Esophagus (tissue), 2 donors: ENCODE results near the gene C5orf15. TPM values are rescaled to one million over a fixed set of nuclear protein-coding genes. Genes with fewer than 3 reads are reported as not detected.
"Not testable (repeated sequence)": the region's sequence is repeated elsewhere in the genome, so short reads cannot be mapped to it uniquely, and the experiment has no call there.

Experiments used
- H3K27ac ChIP-seq, 2 donors: one replicate each; pipeline ENCODE4 v1.5.1; 2013; ENCODE audit warnings: low read depth in 2 of 2, mild to moderate bottlenecking in 2 of 2, inconsistent platforms in 1 of 2, low read length in 1 of 2, moderate library complexity in 1 of 2
- H3K27me3 ChIP-seq, 2 donors: one replicate each; pipeline ENCODE4 v1.6.1; 2013; ENCODE audit warnings: low read length in 2 of 2, control low read depth in 1 of 2, mild to moderate bottlenecking in 1 of 2; ENCODE audit not compliant: insufficient read depth in 2 of 2, control insufficient read depth in 1 of 2
- H3K36me3 ChIP-seq, 2 donors: one replicate each; pipeline ENCODE4 v1.6.1; 2013; ENCODE audit warnings: low read length in 1 of 2; ENCODE audit not compliant: control insufficient read depth in 2 of 2, insufficient read depth in 2 of 2
- H3K4me1 ChIP-seq, 2 donors: one replicate each; pipeline ENCODE4 v1.6.1; 2013; ENCODE audit warnings: low read length in 1 of 2; ENCODE audit not compliant: control insufficient read depth in 2 of 2, insufficient read depth in 2 of 2
- H3K4me3 ChIP-seq, 2 donors: one replicate each; pipeline ENCODE4 v1.5.1; 2013; ENCODE audit warnings: low read length in 2 of 2, mild to moderate bottlenecking in 2 of 2, low read depth in 1 of 2, moderate library complexity in 1 of 2
- H3K9me3 ChIP-seq, 2 donors: one replicate each; pipeline ENCODE4 v1.6.1; 2013; ENCODE audit warnings: mild to moderate bottlenecking in 2 of 2, low read depth in 1 of 2, low read length in 1 of 2, moderate library complexity in 1 of 2; ENCODE audit not compliant: control insufficient read depth in 2 of 2, insufficient read depth in 1 of 2
- WGBS, 2 donors: extraction: QIAGEN DNeasy Blood & Tissue Kit; methylation state at CpG; one replicate each; pipeline ENCODE4 v1.1.7; 2013; 5-methylcytosine and 5-hydroxymethylcytosine counted together
- polyA plus RNA-seq, 2 donors: library from polyadenylated mRNA; stranded (reverse); fragments of 200-250 nt; gene quantifications; one replicate each; pipeline ENCODE4 v1.2.3, GENCODE V29; 2013
- donor health status: healthy with polysubstance abuse.
- donor health status: Bipolar disorder and iron deficiency.

Gene C5orf15
- polyA plus RNA-seq, 2 donors: 8.3 to 14.9 TPM

- no peaks in the 10 kb centered on the region for H3K36me3 ChIP-seq
- H3K4me1 ChIP-seq: no peaks in the 10 kb centered on the region
- H3K27me3 ChIP-seq: no peaks in the 10 kb centered on the region
- H3K27ac ChIP-seq: no peak overlapping the region
- H3K9me3 ChIP-seq: no peaks in the 10 kb centered on the region
- WGBS, 2 donors: 94 to 98% methylated on average over 10 of the region's 10 CpGs
- H3K4me3 ChIP-seq: no peak overlapping the region
These were observed 2.3 kb downstream of the C5orf15 start for GRCh38 chr5:133966090-133966489.

- H3K27ac ChIP-seq: no peak overlapping the region
- H3K27me3 ChIP-seq: no peaks in the 10 kb centered on the region
- WGBS, 2 donors: 92 to 94% methylated on average over 2 of the region's 2 CpGs
- H3K9me3 ChIP-seq: no peaks in the 10 kb centered on the region
- H3K36me3 ChIP-seq: no peaks in the 10 kb centered on the region
- H3K4me1 ChIP-seq: no peaks in the 10 kb centered on the region
- no peak overlapping the region for H3K4me3 ChIP-seq
These were observed 4.8 kb downstream of the C5orf15 start for GRCh38 chr5:133963493-133964128.

GRCh38 chr5:133962801-133963476, 5.5 kb downstream of the C5orf15 start:
- Histone ChIP-seq H3K4me1 (no peaks in the 10 kb centered on the region), H3K4me3 (no peak overlapping the region), H3K27me3 (no peaks in the 10 kb centered on the region), H3K36me3 (no peaks in the 10 kb centered on the region), H3K27ac (no peak overlapping the region), H3K9me3 (no peaks in the 10 kb centered on the region)
- 65 to 70% methylated on average over 2 of the region's 2 CpGs for WGBS, 2 donors

- Histone ChIP-seq H3K9me3 (no peaks in the 10 kb centered on the region), H3K36me3 (peaks cover 0 to 4% of the 10 kb centered on the region in 2 donors), H3K4me1 (no peaks in the 10 kb centered on the region), H3K4me3 (no peak overlapping the region), H3K27me3 (no peaks in the 10 kb centered on the region), H3K27ac (no peak overlapping the region)
- WGBS, 2 donors: 87 to 91% methylated on average over 2 of the region's 2 CpGs
These were observed 6.3 kb downstream of the C5orf15 start for GRCh38 chr5:133962131-133962530.

- WGBS, 2 donors: 88 to 91% methylated on average over 11 of the region's 11 CpGs
- H3K4me1 ChIP-seq: no peaks in the 10 kb centered on the region
- peaks cover 0 to 8% of the 10 kb centered on the region in 2 donors for H3K36me3 ChIP-seq
- H3K27me3 ChIP-seq: no peaks in the 10 kb centered on the region
- no peak overlapping the region for H3K4me3 ChIP-seq
- H3K27ac ChIP-seq: no peak overlapping the region
- no peaks in the 10 kb centered on the region for H3K9me3 ChIP-seq
These were observed 8.8 kb downstream of the C5orf15 start for GRCh38 chr5:133959643-133960042.

GRCh38 chr5:133957591-133957990, 10.8 kb downstream of the C5orf15 start:
- Histone ChIP-seq H3K27me3 (no peaks in the 10 kb centered on the region), H3K4me3 (no peak overlapping the region), H3K4me1 (no peaks in the 10 kb centered on the region), H3K27ac (no peak overlapping the region), H3K36me3 (peaks cover 0 to 8% of the 10 kb centered on the region in 2 donors), H3K9me3 (no peaks in the 10 kb centered on the region)
- 76 to 77% methylated on average over 1 of the region's 1 CpG for WGBS, 2 donors

- no peaks in the 10 kb centered on the region for H3K9me3 ChIP-seq
- 90 to 91% methylated on average over 4 of the region's 4 CpGs for WGBS, 2 donors
These were observed 11.3 kb downstream of the C5orf15 start for GRCh38 chr5:133957080-133957479.

GRCh38 chr5:133956196-133956595, 12.2 kb downstream of the C5orf15 start:
- H3K27me3 ChIP-seq, H3K9me3 ChIP-seq, H3K27ac ChIP-seq, H3K4me3 ChIP-seq, H3K36me3 ChIP-seq, H3K4me1 ChIP-seq: not testable (repeated sequence)
- 97 to 100% methylated on average over 1 of the region's 1 CpG for WGBS, 2 donors

More at GRCh38 chr5:133957080-133957479, 11.3 kb downstream of the C5orf15 start:
- Histone ChIP-seq H3K27ac (no peak overlapping the region), H3K27me3 (no peaks in the 10 kb centered on the region), H3K4me3 (no peak overlapping the region), H3K36me3 (peaks cover 0 to 8% of the 10 kb centered on the region in 2 donors), H3K4me1 (no peaks in the 10 kb centered on the region)

GRCh38 chr5:133953568-133954145, 14.8 kb downstream of the C5orf15 start:
- H3K27ac ChIP-seq: peak overlapping the region; percentile 7 to 67
- no peak overlapping the region for H3K4me3 ChIP-seq
- H3K27me3 ChIP-seq: no peaks in the 10 kb centered on the region
- H3K9me3 ChIP-seq: no peaks in the 10 kb centered on the region
- WGBS, 2 donors: 84 to 88% methylated on average over 10 of the region's 10 CpGs
- peaks cover 0 to 8% of the 10 kb centered on the region in 2 donors for H3K36me3 ChIP-seq
- H3K4me1 ChIP-seq: no peaks in the 10 kb centered on the region
